GF-D8 (cell line): ENCODE measurements around the gene MFN1.
A peak's percentile ranks its signal among the peaks of the same experiment; 100 is the strongest.

Source experiments
- DNase-seq: peaks from one replicate; lab custom pipeline; 2025; lab: John Stamatoyannopoulos, UW

The MFN1 gene

GRCh38 chr3:179336345-179336929 is 11.1 kb upstream of the MFN1 start:
- no peak for DNase-seq

- peak; percentile 44 for DNase-seq
Measured at GRCh38 chr3:179348325-179349013, 960 bp downstream of the MFN1 start.

DNA sequence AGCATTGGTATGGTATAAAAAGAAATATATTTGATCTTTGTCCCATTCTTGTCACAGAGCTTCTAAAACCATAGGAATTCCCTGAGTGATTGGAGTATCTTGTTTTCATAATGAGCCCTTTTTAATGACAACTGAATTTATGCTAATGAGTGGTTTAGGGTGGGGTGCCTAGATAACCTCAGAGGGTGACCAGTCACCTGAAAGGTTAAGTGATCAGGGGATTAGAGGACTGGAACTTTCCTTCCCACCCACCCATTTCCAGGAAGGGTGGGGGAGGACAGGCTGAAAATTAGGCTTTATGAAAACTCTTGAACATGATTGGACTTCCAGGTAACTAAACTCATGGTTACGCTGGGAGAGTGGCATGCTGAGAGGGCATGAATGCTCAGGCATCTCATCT is 8.5 kb downstream of the MFN1 start:
- DNase-seq = no peak

- no peak for DNase-seq
Measured at GRCh38 chr3:179363332-179363731, 15.8 kb downstream of the MFN1 start.

DNA sequence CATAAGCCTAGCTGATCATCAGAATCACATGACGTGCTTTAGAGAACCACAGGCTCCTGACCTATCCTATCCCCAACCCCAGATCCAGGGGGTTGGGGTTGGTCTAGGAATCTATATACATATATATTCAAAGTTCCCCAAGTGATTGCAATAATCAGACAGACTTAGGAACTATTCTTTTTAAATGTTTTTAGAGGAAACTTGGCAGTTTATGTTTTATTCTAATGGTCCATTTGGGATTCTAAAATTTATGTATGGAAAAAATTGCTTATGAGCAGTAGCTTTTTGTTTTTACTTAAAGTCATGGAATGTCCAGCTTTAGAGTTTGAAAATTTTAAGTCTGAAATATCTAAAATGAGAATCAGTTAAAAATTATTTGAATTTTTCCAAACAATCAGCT is 22.1 kb downstream of the MFN1 start:
- no peak for DNase-seq

GRCh38 chr3:179373938-179374337 is 26.4 kb downstream of the MFN1 start:
- no peak for DNase-seq

- no peak for DNase-seq
Measured at GRCh38 chr3:179375091-179375999, 27.8 kb downstream of the MFN1 start.

- no peak for DNase-seq
Measured at GRCh38 chr3:179376474-179376873, 29.0 kb downstream of the MFN1 start.

- DNase-seq = no peak
Measured at GRCh38 chr3:179391906-179392305, 44.4 kb downstream of the MFN1 start.

DNA sequence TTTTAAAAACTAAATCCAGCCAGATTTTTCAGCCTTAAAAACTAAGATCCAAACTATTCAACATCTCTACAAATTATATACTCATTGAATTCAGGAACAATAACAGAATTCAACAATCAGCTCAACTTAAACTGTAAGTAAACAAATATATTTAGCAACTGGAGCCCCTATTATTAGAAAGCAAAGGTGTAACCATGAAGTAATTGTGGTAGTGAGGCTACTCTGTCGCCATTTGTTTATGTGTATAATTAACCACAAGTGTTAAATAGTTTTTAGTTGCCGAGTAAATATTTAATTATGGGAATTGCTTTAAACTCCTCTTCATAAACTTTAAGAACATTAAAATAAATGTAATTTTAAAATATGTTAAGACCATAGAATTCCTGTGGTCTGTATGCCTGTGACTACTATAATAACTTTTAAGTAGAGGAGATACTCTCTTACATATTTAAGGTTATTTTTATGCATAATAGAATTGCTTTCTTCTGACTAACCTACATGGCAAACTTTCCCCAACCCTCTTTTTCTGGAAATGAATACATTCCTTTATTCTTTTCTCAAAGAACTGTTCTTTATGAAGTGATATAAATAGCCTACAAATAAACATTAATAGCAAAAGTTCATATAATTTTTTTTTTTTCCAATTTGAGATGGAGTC is 51.2 kb downstream of the MFN1 start:
- no peak for DNase-seq

GRCh38 chr3:179401561-179401960 is 54.1 kb downstream of the MFN1 start:
- DNase-seq = no peak

- no peak for DNase-seq
Measured at GRCh38 chr3:179402963-179403362, 55.5 kb downstream of the MFN1 start.

GRCh38 chr3:179404307-179404706 is 56.8 kb downstream of the MFN1 start:
- DNase-seq = no peak

DNA sequence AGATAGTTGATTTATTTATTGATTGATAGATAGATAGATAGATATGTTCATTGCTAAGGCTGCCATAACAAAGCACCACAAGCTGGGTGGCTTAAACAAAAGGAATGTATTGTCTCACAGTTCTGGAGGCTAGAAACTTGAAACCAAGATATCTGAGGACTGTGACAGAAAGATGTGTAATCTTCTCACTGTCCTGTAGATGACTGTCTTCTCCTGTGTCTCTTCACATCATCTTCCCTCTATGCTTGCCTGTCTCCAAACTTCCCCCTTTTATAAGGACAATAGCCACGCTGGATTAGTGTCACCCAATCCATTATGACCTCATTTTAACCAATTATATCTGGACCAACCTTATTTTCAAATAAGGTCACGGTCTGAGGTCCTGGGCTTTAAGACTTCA is 62.8 kb downstream of the MFN1 start:
- DNase-seq = no peak

DNA sequence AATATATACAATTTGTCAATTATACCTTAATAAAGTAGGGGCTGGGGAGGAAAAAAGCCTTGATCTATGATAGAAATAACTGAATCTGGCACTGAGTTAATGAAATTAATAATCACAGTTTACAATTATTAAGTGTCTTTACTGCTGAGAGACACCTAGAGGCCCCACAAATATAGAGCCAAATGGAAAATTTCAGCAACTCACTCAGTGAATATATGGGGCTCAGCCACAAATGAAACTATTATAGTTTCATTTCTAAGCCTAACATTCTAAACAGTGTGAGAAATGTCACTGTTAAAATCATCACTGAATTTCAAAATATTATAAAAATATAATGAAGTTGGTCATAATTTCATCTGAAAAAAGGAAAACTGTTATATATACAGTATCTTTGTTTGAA is 63.5 kb downstream of the MFN1 start:
- DNase-seq = no peak

DNA sequence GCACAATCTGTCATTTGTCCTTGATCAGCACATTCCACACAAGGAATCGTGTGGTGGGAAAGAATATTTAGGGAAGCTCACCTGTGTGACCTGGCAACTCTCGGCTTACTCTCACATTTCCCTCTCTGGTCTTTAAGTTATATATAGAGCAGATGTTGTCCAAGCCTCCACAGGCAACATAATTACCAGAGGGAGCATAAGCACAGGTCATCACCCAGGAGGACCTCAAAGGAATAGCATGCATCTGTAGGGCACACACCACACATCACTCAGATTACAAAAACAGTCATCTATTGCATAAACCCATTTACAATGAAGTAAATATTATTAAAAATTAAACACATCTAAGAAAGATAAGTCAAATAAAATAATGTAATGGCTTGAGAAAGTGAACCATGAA is 67.3 kb downstream of the MFN1 start:
- DNase-seq = no peak

GRCh38 chr3:179415377-179415776 is 67.9 kb downstream of the MFN1 start:
- DNase-seq = no peak

DNA sequence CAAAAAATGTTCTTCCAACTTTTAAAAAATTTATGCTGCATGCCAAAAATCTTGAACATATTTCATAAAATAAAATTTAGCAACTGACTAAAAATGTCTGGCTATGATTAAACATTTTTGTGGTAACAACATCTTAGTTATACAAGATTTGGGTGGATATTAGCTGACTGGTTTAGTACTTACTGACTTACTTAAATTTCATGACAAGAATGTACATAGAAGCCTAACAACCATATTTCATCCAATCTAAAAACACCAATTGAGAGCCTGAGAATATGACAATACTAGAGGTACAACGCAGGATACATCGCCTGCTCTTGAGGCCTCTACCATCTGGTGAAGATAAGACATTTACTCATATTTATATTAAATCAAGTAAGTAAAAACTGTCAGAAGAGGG is 69.2 kb downstream of the MFN1 start:
- no peak for DNase-seq

DNA sequence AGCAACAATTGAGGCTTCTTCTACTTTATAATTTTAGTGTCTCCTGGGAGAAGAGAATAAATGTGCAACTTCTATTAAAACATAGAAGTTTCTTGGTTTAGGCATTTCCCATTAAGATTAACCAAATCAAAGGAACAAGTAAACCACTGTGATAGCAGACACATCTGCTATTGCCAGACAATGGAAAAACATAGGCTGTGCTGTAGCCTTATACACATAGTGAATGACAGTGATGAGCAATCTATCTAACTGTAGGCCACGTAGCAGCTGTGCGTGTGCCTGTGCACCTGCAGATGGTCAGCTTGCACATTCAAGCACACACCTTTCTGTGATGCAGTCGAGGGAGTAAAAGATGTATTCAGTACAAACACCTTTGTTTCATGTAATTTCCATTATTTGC is 71.1 kb downstream of the MFN1 start:
- DNase-seq = no peak

DNA sequence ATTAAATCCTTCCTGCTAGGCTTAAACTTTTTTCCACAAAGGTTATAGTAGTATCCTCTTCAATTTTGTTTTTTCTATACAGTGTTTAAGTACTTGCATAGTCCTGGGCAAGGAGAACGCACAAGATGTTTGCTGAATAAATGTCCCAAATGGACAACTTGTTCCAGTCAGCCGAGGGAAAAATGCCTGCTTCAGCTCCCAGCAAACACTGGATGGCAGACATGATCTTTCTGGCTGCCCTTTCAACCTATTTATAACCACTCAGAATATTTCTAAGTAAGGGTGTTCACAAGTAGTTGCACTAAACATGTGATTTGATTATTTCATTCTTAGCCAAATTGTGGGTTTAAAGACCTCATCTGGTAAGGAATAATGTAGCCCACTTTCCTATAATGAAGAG is 74.0 kb downstream of the MFN1 start:
- DNase-seq = no peak

- DNase-seq = no peak
Measured at GRCh38 chr3:179425075-179425474, 77.6 kb downstream of the MFN1 start.

- no peak for DNase-seq
Measured at GRCh38 chr3:179428876-179429548, 81.5 kb downstream of the MFN1 start.
